HepG2 (cell line): ENCODE measurements around the gene TULP4. TPM values are rescaled to one million over a fixed set of nuclear protein-coding genes. Genes with fewer than 3 reads are reported as not detected.
A peak's percentile ranks its signal among the peaks of the same experiment; 100 is the strongest.
"Not testable (repeated sequence)": the region's sequence is repeated elsewhere in the genome, so short reads cannot be mapped to it uniquely, and the experiment has no call there.

Experiments
- ARID5B ChIP-seq: IDR thresholded peaks from 2 replicates; pipeline ENCODE4 v1.4.0; 2020; ENCODE audit warnings: mild to moderate bottlenecking, missing genetic modification reagents
- CREM ChIP-seq, 2 experiments: sonication (generic) in 1 of 2; formaldehyde crosslinking in 1 of 2; IDR thresholded peaks; 2 replicates each; pipeline versions ENCODE4 v1.4.0 to v1.6.1; 2016 to 2020; ENCODE audit warnings: antibody characterized with exemption in 1 of 2, mild to moderate bottlenecking in 1 of 2, missing genetic modification reagents in 1 of 2
- FOXA3 ChIP-seq: IDR thresholded peaks from 2 replicates; pipeline ENCODE4 v1.6.1; 2016; ENCODE audit warnings: missing genetic modification reagents, missing compliant biosample characterization
- HNF4A ChIP-seq: sonication (generic); formaldehyde crosslinking; IDR thresholded peaks from 2 replicates; pipeline ENCODE4 v1.4.0; 2020; ENCODE audit warnings: missing genetic modification reagents
- HOXA3 ChIP-seq: sonication (generic); formaldehyde crosslinking; IDR thresholded peaks from 2 replicates; pipeline ENCODE4 v1.5.0; 2020; ENCODE audit warnings: missing genetic modification reagents
- MED1 ChIP-seq: sonication (generic); formaldehyde crosslinking; IDR thresholded peaks from 2 replicates; pipeline ENCODE4 v1.4.0; 2020; ENCODE audit warnings: missing genetic modification reagents
- RARA ChIP-seq: IDR thresholded peaks from 2 replicates; pipeline ENCODE4 v1.6.1; 2016; ENCODE audit warnings: missing genetic modification reagents, missing compliant biosample characterization
- SATB2 ChIP-seq: sonication (generic); formaldehyde crosslinking; IDR thresholded peaks from 2 replicates; pipeline ENCODE4 v1.5.0; 2020; ENCODE audit warnings: missing genetic modification reagents
- SETDB1 ChIP-seq: sonication (generic); formaldehyde crosslinking; IDR thresholded peaks from 2 replicates; pipeline ENCODE4 v1.5.1; 2020; ENCODE audit warnings: missing genetic modification reagents, mild to moderate bottlenecking, borderline replicate concordance
- SOX13 ChIP-seq, 3 experiments: fragments of 450-650 bp in 1 of 3; sonication (generic) in 1 of 3; formaldehyde crosslinking in 1 of 3; IDR thresholded peaks in 2 of 3; conservative IDR thresholded peaks in 1 of 3; 2 replicates each; pipeline versions ENCODE4 v1.5.0 to v1.6.1; 2016 to 2020; ENCODE audit warnings: antibody characterized with exemption in 1 of 3, mild to moderate bottlenecking in 1 of 3, missing compliant biosample characterization in 1 of 3, missing genetic modification reagents in 1 of 3, moderate library complexity in 1 of 3
- SOX5 ChIP-seq: IDR thresholded peaks from 2 replicates; pipeline ENCODE4 v1.6.1; 2016; ENCODE audit warnings: borderline replicate concordance
- ZBTB10 ChIP-seq: sonication (generic); formaldehyde crosslinking; IDR thresholded peaks from 2 replicates; pipeline ENCODE4 v1.4.0; 2020; ENCODE audit warnings: missing genetic modification reagents, borderline replicate concordance
- ZMYM4 ChIP-seq: sonication (generic); formaldehyde crosslinking; IDR thresholded peaks from 2 replicates; pipeline ENCODE4 v1.8.1; 2023; ENCODE audit warnings: mild to moderate bottlenecking, missing genetic modification reagents
- polyA plus RNA-seq, 8 experiments: library from polyadenylated mRNA; depleted of rRNA in 3 of 8; stranded (reverse) in 7 of 8; unstranded in 1 of 8; fragments of >200 nt; fragmentation: Illumina TruSeq in 4 of 8; extraction: Trizol in 4 of 8; gene quantifications; 2 replicates each; pipeline versions ENCODE4 v1.2.1 to v1.2.3, GENCODE V29; 2011 to 2016; ENCODE audit warnings: low read depth in 4 of 8, missing spikeins in 1 of 8, mixed read lengths in 1 of 8; ENCODE audit not compliant: insufficient read depth in 1 of 8
- total RNA-seq, 5 experiments: library from RNA; depleted of rRNA; stranded (reverse); fragments of >200 nt; fragmentation: Illumina TruSeq; extraction: Trizol; gene quantifications; 2 replicates each; pipeline ENCODE4 v1.2.3, GENCODE V29; 2016; ENCODE audit warnings: low read depth in 1 of 5
- TF ChIP-seq, protein P1 (sequence below): IDR thresholded peaks from 2 replicates; pipeline ENCODE4 v1.6.1; 2016; ENCODE audit warnings: mild to moderate bottlenecking
- TF ChIP-seq, protein P2 (sequence below): sonication (generic); formaldehyde crosslinking; IDR thresholded peaks from 2 replicates; pipeline ENCODE4 v1.5.1; 2020; ENCODE audit warnings: mild to moderate bottlenecking, missing genetic modification reagents

The TULP4 gene
- total and polyA plus RNA-seq, 2 of the 13 experiments (the other 11 are each of a cell fraction or from before 2014, with no cell fraction given), result 21.1 to 122 TPM

DNA sequence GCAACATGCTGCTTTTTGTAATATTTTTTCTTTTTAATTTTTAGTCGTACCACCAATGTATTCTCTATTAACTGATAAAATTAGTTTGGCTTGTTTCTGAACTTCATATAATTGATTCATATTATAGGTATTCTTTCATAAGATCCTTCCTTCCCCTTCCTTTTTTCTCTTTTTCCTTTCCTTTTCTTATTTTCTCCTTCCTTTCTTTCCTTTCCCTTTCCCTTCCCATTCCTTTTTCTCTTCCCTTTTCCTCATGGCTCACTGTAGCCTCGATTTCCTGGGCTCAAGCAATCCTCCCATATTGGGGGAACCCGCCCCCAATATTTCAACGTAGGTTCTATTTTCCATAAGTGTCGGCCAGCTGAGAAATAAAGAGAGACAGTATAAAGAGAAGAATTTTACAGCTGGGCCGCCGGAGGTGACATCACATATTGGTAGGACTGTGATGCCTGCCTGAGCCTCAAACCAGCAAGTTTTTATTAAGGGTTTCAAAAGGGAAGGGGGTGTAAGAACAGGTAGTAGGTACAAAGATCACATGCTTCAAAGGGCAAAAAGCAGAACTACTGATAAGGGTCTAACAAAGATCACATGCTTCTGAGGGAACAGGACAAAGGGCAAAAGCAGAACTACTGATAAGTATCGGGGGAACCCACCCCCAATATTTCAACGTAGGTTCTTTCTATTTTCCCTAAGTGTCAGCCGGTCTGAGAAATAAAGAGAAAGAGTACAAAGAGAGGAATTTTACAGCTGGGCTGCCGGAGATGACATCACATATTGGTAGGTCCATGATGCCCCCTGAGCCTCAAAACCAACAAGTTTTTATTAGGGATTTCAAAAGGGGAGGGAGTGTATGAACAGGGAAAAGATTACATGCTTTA lies 16.1 kb upstream of the TULP4 start (continued):
- peak; percentile 98 for TF ChIP-seq ZBTB10 (CRISPR knock-in tag)
- TF ChIP-seq HNF4A (CRISPR knock-in tag), result peak; percentile 92
- TF ChIP-seq FOXA3 (CRISPR knock-in tag), result peak; percentile 39; the same call in 1 of the 2 replicates
- TF ChIP-seq ARID5B (CRISPR knock-in tag), result peak; percentile 85
- TF ChIP-seq, protein P1, sequence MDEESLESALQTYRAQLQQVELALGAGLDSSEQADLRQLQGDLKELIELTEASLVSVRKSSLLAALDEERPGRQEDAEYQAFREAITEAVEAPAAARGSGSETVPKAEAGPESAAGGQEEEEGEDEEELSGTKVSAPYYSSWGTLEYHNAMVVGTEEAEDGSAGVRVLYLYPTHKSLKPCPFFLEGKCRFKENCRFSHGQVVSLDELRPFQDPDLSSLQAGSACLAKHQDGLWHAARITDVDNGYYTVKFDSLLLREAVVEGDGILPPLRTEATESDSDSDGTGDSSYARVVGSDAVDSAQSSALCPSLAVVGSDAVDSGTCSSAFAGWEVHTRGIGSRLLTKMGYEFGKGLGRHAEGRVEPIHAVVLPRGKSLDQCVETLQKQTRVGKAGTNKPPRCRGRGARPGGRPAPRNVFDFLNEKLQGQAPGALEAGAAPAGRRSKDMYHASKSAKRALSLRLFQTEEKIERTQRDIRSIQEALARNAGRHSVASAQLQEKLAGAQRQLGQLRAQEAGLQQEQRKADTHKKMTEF (CRISPR knock-in tag), result peak; percentile 53; the same call in 1 of the 2 replicates
- TF ChIP-seq, protein P2, sequence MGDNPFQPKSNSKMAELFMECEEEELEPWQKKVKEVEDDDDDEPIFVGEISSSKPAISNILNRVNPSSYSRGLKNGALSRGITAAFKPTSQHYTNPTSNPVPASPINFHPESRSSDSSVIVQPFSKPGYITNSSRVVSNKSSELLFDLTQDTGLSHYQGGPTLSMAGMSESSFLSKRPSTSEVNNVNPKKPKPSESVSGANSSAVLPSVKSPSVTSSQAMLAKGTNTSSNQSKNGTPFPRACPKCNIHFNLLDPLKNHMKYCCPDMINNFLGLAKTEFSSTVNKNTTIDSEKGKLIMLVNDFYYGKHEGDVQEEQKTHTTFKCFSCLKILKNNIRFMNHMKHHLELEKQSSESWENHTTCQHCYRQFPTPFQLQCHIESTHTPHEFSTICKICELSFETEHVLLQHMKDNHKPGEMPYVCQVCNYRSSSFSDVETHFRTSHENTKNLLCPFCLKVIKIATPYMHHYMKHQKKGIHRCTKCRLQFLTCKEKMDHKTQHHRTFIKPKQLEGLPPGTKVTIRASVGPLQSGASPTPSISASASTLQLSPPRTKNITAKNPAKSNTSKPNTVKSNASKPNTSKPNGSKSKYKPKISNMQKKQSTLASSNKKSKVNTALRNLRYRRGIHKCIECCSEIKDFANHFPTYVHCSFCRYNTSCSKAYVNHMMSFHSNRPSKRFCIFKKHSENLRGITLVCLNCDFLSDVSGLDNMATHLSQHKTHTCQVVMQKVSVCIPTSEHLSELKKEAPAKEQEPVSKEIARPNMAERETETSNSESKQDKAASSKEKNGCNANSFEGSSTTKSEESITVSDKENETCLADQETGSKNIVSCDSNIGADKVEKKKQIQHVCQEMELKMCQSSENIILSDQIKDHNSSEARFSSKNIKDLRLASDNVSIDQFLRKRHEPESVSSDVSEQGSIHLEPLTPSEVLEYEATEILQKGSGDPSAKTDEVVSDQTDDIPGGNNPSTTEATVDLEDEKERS (CRISPR knock-in tag), result peak; percentile 61; the same call in 1 of the 2 replicates
- TF ChIP-seq SOX5 (CRISPR knock-in tag), result peak; percentile 67
- TF ChIP-seq CREM (IDR thresholded peaks at IDR 0.05), result peak; percentile 57; the same call in 1 of the 2 replicates
- TF ChIP-seq CREM (CRISPR knock-in tag; IDR thresholded peaks at IDR 0.05); SOX13 (IDR thresholded peaks at IDR 0.05): not testable (repeated sequence)
- TF ChIP-seq MED1, result peak; percentile 58
- TF ChIP-seq ZMYM4 (CRISPR knock-in tag), result peak; percentile 86
- peak in 1 of 2 experiments; percentile 76; a peak in 2 of 4 replicates for TF ChIP-seq SOX13 (CRISPR knock-in tag; conservative IDR thresholded peaks at IDR 0.05 in 1 of 2, IDR thresholded peaks at IDR 0.05 in 1 of 2)
- peak; percentile 83; the same call in 1 of the 2 replicates for TF ChIP-seq SETDB1 (CRISPR knock-in tag)
- peak; percentile 99 for TF ChIP-seq SATB2 (CRISPR knock-in tag)
- TF ChIP-seq RARA (CRISPR knock-in tag), result 0 out of 2 replicates have a peak, but pooled peaks have one; percentile 22
- TF ChIP-seq HOXA3 (CRISPR knock-in tag), result peak; percentile 33
